ENCODE data around the gene CYTH1. TPM values are rescaled to one million over a fixed set of nuclear protein-coding genes. Genes with fewer than 3 reads are reported as not detected.

Gene CYTH1
- total and polyA plus RNA-seq, 12 donors = 26.0 to 141 (median 46.2) TPM

GRCh38 chr17:78803186-78803845 lies 21.2 kb upstream of the CYTH1 start:
- Histone ChIP-seq H3K9me3 (replicated peaks in 1 of 3) (no peaks in the 10 kb centered on the region), H3K4me3 (no peak overlapping the region), H3K27me3 (no peaks in the 10 kb centered on the region), H3K4me1 (replicated peaks in 1 of 2) (peaks cover 0 to 3% of the 10 kb centered on the region in 2 donors), H3K27ac (peak overlapping the region in 1 of 5 donors; percentile 18), H3K36me3 (replicated peaks in 1 of 2) (peaks cover 0 to 76% of the 10 kb centered on the region in 2 donors)
- 74 to 85% (median 78%) methylated on average over 12 to 21 of the region's 21 CpGs for WGBS, 4 donors
- TF ChIP-seq POLR2A (IDR thresholded peaks at IDR 0.05) (no peak), CTCF (IDR thresholded peaks at IDR 0.05) (no peak)
- DNase-seq = no peak
- intact Hi-C loops (cut with DNase I) = loop anchor here in 1 of 2 donors (10.0 kb wide), 1 partner anchor 309 kb away; no protein-coding TSS in a partner anchor

DNA sequence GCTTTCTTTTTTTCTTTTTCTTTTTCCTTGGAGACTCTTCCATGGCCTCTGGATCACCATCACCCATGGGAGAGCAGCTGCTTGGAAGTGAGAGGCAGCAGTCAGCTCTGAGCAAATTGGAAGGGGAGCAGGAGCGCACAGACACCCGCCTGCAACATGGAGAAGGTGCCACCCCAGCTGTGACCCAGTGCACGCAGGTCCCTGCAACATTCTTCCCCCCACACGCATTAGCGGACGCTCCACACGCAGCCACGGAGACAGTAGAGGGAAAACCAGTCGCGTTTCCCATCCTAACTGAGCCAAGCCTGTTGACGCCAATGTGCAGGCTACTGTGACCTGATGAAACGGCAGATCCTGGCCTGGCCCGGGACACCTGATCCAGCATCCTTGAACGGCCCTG lies 20.4 kb upstream of the CYTH1 start:
- WGBS, 4 donors = 90 to 94% (median 93%) methylated on average over 13 to 14 of the region's 14 CpGs

GRCh38 chr17:78802008-78802407 lies 19.9 kb upstream of the CYTH1 start:
- Histone ChIP-seq H3K36me3 (replicated peaks in 1 of 2) (peaks cover 0 to 79% of the 10 kb centered on the region in 2 donors), H3K9me3 (replicated peaks in 1 of 3) (no peaks in the 10 kb centered on the region), H3K27ac (no peak overlapping the region), H3K4me3 (no peak overlapping the region), H3K4me1 (replicated peaks in 1 of 2) (no peaks in the 10 kb centered on the region), H3K27me3 (no peaks in the 10 kb centered on the region)
- DNase-seq = no peak
- 90 to 96% (median 91%) methylated on average over 7 to 30 of the region's 30 CpGs for WGBS, 4 donors
- intact Hi-C loops (cut with DNase I) = loop anchor here in 1 of 2 donors (10.0 kb wide), 1 partner anchor 307 kb away; no protein-coding TSS in a partner anchor
- no peak for TF ChIP-seq CTCF (IDR thresholded peaks at IDR 0.05)
- no peak for TF ChIP-seq POLR2A (IDR thresholded peaks at IDR 0.05)

More for the DNA sequence above, 20.4 kb upstream of the CYTH1 start:
- Histone ChIP-seq H3K27ac (no peak overlapping the region), H3K4me3 (no peak overlapping the region), H3K36me3 (replicated peaks in 1 of 2) (peaks cover 0 to 79% of the 10 kb centered on the region in 2 donors), H3K4me1 (replicated peaks in 1 of 2) (no peaks in the 10 kb centered on the region), H3K27me3 (no peaks in the 10 kb centered on the region), H3K9me3 (replicated peaks in 1 of 3) (no peaks in the 10 kb centered on the region)
- intact Hi-C loops (cut with DNase I) = loop anchor here in 1 of 2 donors (10.0 kb wide), 1 partner anchor 308 kb away; no protein-coding TSS in a partner anchor
- DNase-seq = no peak
- TF ChIP-seq POLR2A (IDR thresholded peaks at IDR 0.05) = no peak
- TF ChIP-seq CTCF (IDR thresholded peaks at IDR 0.05) = no peak

DNA sequence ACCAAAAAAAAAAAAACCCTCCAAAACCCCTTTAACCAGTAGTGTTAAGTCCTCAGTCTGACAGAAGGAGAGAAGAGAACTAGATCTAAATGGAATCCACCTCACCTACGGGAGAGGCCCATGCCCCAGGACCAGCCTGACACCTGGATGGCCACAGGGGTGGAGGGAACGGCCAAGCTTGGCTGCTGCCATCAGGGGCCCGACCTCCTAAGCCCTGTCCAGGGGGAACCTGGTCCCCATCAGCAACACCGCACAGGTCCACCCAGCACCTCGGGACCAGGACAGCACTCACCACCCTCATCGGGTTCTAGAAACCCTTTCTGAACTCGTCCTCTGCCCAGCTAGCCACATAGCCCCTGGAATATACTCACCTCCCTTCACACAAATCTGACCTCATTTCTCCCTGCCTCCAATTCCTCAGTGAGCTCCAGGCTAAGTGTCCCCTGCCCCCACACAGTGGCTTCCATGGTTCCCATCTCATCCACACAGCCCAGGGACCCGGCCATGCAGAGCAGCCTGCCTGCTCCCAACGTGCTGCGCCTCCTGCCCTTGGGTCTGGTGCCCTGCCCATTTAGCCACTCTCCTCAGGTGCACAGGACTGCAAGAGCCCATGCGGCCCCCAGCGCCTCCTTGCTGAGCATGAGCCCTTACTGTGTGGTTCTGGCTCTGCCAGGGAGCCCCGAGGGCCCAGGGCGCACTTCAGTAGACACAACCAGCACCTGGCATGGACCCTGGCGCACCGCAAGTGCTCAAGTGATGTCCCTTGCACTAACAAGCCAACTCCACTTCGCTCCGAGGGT lies 18.3 kb upstream of the CYTH1 start:
- intact Hi-C loops (cut with DNase I) = loop anchor here in 1 of 2 donors (10.0 kb wide), 1 partner anchor 306 kb away; no protein-coding TSS in a partner anchor
- DNase-seq = no peak
- Histone ChIP-seq H3K4me3 (no peak overlapping the region), H3K27ac (no peak overlapping the region), H3K4me1 (replicated peaks in 1 of 2) (no peaks in the 10 kb centered on the region), H3K27me3 (no peaks in the 10 kb centered on the region), H3K36me3 (replicated peaks in 1 of 2) (peaks cover 0 to 79% of the 10 kb centered on the region in 2 donors), H3K9me3 (replicated peaks in 1 of 3) (no peaks in the 10 kb centered on the region)
- 90 to 95% (median 94%) methylated on average over 13 to 18 of the region's 18 CpGs for WGBS, 4 donors
- TF ChIP-seq POLR2A (IDR thresholded peaks at IDR 0.05) = no peak

Data from adrenal gland (tissue), 12 donors.